IPS DF 6.9 (cell line): Measurements from ENCODE around the gene PRPF40B.
A peak's percentile ranks its signal among the peaks of the same experiment; 100 is the strongest.

Experiments used
- DNase-seq: peaks from one replicate; pipeline ENCODE4 v3.0.0-alpha.2; 2013; ENCODE audit warnings: low read depth, low spot score
- H3K27ac ChIP-seq: one replicate; pipeline ENCODE4 v1.5.1; 2013; ENCODE audit warnings: low read length, control low read depth
- H3K27me3 ChIP-seq: 2 replicates; pipeline ENCODE4 v1.6.1; 2013; ENCODE audit warnings: mild to moderate bottlenecking, low read length; ENCODE audit not compliant: control insufficient read depth, insufficient read depth
- H3K36me3 ChIP-seq: 2 replicates; pipeline ENCODE4 v1.6.1; 2013; ENCODE audit warnings: low read length; ENCODE audit not compliant: control insufficient read depth, insufficient read depth
- H3K4me1 ChIP-seq: 2 replicates; pipeline ENCODE4 v1.6.1; 2013; ENCODE audit warnings: low read length; ENCODE audit not compliant: control insufficient read depth, insufficient read depth
- H3K4me3 ChIP-seq: 2 replicates; pipeline ENCODE4 v1.5.1; 2013; ENCODE audit warnings: mild to moderate bottlenecking, low read length
- H3K9me3 ChIP-seq: 2 replicates; pipeline ENCODE4 v1.6.1; 2013; ENCODE audit warnings: low read length, inconsistent platforms; ENCODE audit not compliant: control insufficient read depth, insufficient read depth
- WGBS: extraction: QIAGEN DNeasy Blood & Tissue Kit; methylation state at CpG from one replicate; pipeline ENCODE4 v1.1.7; 2013; ENCODE audit warnings: mixed read lengths, missing lambda C conversion rate; ENCODE audit not compliant: insufficient read length, insufficient coverage; 5-methylcytosine and 5-hydroxymethylcytosine counted together

The PRPF40B gene

GRCh38 chr12:49672301-49673217, 49.2 kb downstream of the PRPF40B start:
- no peaks in the 10 kb centered on the region for H3K36me3 ChIP-seq
- peaks cover 9% of the 10 kb centered on the region for H3K4me1 ChIP-seq
- DNase-seq = no peak
- no CpG with 5 or more reads among the region's 5 CpGs for WGBS
- H3K4me3 ChIP-seq = no peak overlapping the region
- H3K9me3 ChIP-seq = no peaks in the 10 kb centered on the region
- no peaks in the 10 kb centered on the region for H3K27me3 ChIP-seq
- H3K27ac ChIP-seq = no peak overlapping the region

- no peak overlapping the region for H3K27ac ChIP-seq
- peaks cover 9% of the 10 kb centered on the region for H3K4me1 ChIP-seq
- no peak overlapping the region for H3K4me3 ChIP-seq
- H3K27me3 ChIP-seq = no peaks in the 10 kb centered on the region
- peak; percentile 16 for DNase-seq
- no CpG with 5 or more reads among the region's 13 CpGs for WGBS
- H3K9me3 ChIP-seq = no peaks in the 10 kb centered on the region
- H3K36me3 ChIP-seq = no peaks in the 10 kb centered on the region
Measured at GRCh38 chr12:49673446-49674317, 50.3 kb downstream of the PRPF40B start.

- WGBS = no CpG with 5 or more reads among the region's 4 CpGs
- Histone ChIP-seq H3K4me3 (no peak overlapping the region), H3K27me3 (no peaks in the 10 kb centered on the region), H3K36me3 (no peaks in the 10 kb centered on the region), H3K27ac (no peak overlapping the region), H3K9me3 (no peaks in the 10 kb centered on the region), H3K4me1 (peaks cover 9% of the 10 kb centered on the region)
- DNase-seq = no peak
Measured at GRCh38 chr12:49674318-49674981, 51.1 kb downstream of the PRPF40B start.

GRCh38 chr12:49675137-49675536, 51.8 kb downstream of the PRPF40B start:
- DNase-seq = no peak
- WGBS = no CpG with 5 or more reads among the region's 7 CpGs
- Histone ChIP-seq H3K27ac (no peak overlapping the region), H3K27me3 (no peaks in the 10 kb centered on the region), H3K36me3 (no peaks in the 10 kb centered on the region), H3K4me3 (no peak overlapping the region), H3K9me3 (no peaks in the 10 kb centered on the region), H3K4me1 (peaks cover 9% of the 10 kb centered on the region)

- H3K9me3 ChIP-seq = no peaks in the 10 kb centered on the region
- DNase-seq = no peak
- no CpG with 5 or more reads among the region's 3 CpGs for WGBS
- H3K27ac ChIP-seq = no peak overlapping the region
- no peak overlapping the region for H3K4me3 ChIP-seq
- peaks cover 2% of the 10 kb centered on the region for H3K4me1 ChIP-seq
- no peaks in the 10 kb centered on the region for H3K36me3 ChIP-seq
- H3K27me3 ChIP-seq = no peaks in the 10 kb centered on the region
Measured at GRCh38 chr12:49678711-49679110, 55.4 kb downstream of the PRPF40B start.

- no peaks in the 10 kb centered on the region for H3K9me3 ChIP-seq
- no peaks in the 10 kb centered on the region for H3K36me3 ChIP-seq
- no peaks in the 10 kb centered on the region for H3K27me3 ChIP-seq
- DNase-seq = no peak
- no peak overlapping the region for H3K4me3 ChIP-seq
- H3K27ac ChIP-seq = no peak overlapping the region
- 0 out of 2 replicates have a peak, but pooled peaks cover 1% of the 10 kb centered on the region for H3K4me1 ChIP-seq
- WGBS = no CpG with 5 or more reads among the region's 1 CpG
Measured at GRCh38 chr12:49680075-49680474, 56.7 kb downstream of the PRPF40B start.

GRCh38 chr12:49683599-49684309, 60.4 kb downstream of the PRPF40B start:
- no peak overlapping the region for H3K27ac ChIP-seq
- H3K27me3 ChIP-seq = no peaks in the 10 kb centered on the region
- no CpG with 5 or more reads among the region's 3 CpGs for WGBS
- no peak for DNase-seq
- H3K9me3 ChIP-seq = no peaks in the 10 kb centered on the region
- no peaks in the 10 kb centered on the region for H3K36me3 ChIP-seq
- H3K4me3 ChIP-seq = no peak overlapping the region
- H3K4me1 ChIP-seq = 0 out of 2 replicates have a peak, but pooled peaks cover 1% of the 10 kb centered on the region

GRCh38 chr12:49684310-49684854, 61.0 kb downstream of the PRPF40B start:
- Histone ChIP-seq H3K36me3 (no peaks in the 10 kb centered on the region), H3K27me3 (no peaks in the 10 kb centered on the region), H3K9me3 (no peaks in the 10 kb centered on the region), H3K4me1 (0 out of 2 replicates have a peak, but pooled peaks cover 1% of the 10 kb centered on the region), H3K27ac (no peak overlapping the region), H3K4me3 (no peak overlapping the region)
- no peak for DNase-seq
- WGBS = no CpG with 5 or more reads among the region's 5 CpGs

GRCh38 chr12:49687941-49688340, 64.6 kb downstream of the PRPF40B start:
- DNase-seq = no peak

More at GRCh38 chr12:49687941-49688340, 64.6 kb downstream of the PRPF40B start:
- no CpG with 5 or more reads among the region's 2 CpGs for WGBS
- H3K4me1 ChIP-seq = 0 out of 2 replicates have a peak, but pooled peaks cover 1% of the 10 kb centered on the region
- H3K27me3 ChIP-seq = no peaks in the 10 kb centered on the region
- no peak overlapping the region for H3K4me3 ChIP-seq
- no peaks in the 10 kb centered on the region for H3K36me3 ChIP-seq
- H3K9me3 ChIP-seq = no peaks in the 10 kb centered on the region
- H3K27ac ChIP-seq = no peak overlapping the region
